Activated naive CD4-positive, alpha-beta T cell treated with anti-CD3 and anti-CD28 coated beads, Interleukin-2, amount 10 ng/mL, durations not matched to agents 7 days and 5 days (primary cell): ENCODE data around the gene RBBP5.

Experiments used
- CTCF ChIA-PET: fragments of 350-600 bp; sonication (Branson Sonifier 250); formaldehyde crosslinking; loops from one replicate; lab custom pipeline; 2021; ENCODE audit warnings: antibody characterized with exemption; lab: Charles Lee
- DNase-seq: peaks from one replicate; pipeline ENCODE4 v3.0.0-alpha.2; 2020
- H3K27ac Mint-ChIP-seq: one replicate; pipeline ENCODE4 v1.8.0; 2021; ENCODE audit warnings: mild to moderate bottlenecking, moderate library complexity, mixed read lengths
- H3K27me3 Mint-ChIP-seq: one replicate; pipeline ENCODE4 v1.8.0; 2021; ENCODE audit warnings: mild to moderate bottlenecking, mixed read lengths
- H3K36me3 Mint-ChIP-seq: one replicate; pipeline ENCODE4 v1.8.0; 2021; ENCODE audit warnings: mixed read lengths
- H3K4me1 Mint-ChIP-seq: one replicate; pipeline ENCODE4 v1.8.0; 2021; ENCODE audit warnings: mixed read lengths
- H3K4me3 Mint-ChIP-seq: one replicate; pipeline ENCODE4 v1.8.0; 2021; ENCODE audit warnings: mild to moderate bottlenecking, moderate library complexity, mixed read lengths
- H3K9me3 Mint-ChIP-seq: one replicate; pipeline ENCODE4 v1.8.0; 2021; ENCODE audit warnings: mixed read lengths

RBBP5 gene

GRCh38 chr1:205053296-205053695 is 68.5 kb downstream of the RBBP5 start:
- H3K36me3 Mint-ChIP-seq: no peaks in the 10 kb centered on the region
- no peaks in the 10 kb centered on the region for H3K9me3 Mint-ChIP-seq
- no peaks in the 10 kb centered on the region for H3K4me1 Mint-ChIP-seq
- no peak for DNase-seq
- no peak overlapping the region for H3K27ac Mint-ChIP-seq
- CTCF ChIA-PET: interaction anchor here (1.3 to 2.9 kb wide), 2 partner anchors 8 to 77 kb away, joined by 3 to 14 read pairs; no protein-coding TSS in a partner anchor
- peaks cover 14% of the 10 kb centered on the region for H3K27me3 Mint-ChIP-seq
- H3K4me3 Mint-ChIP-seq: no peak overlapping the region

GRCh38 chr1:205052690-205053089 is 69.1 kb downstream of the RBBP5 start:
- DNase-seq: no peak
- no peaks in the 10 kb centered on the region for H3K4me1 Mint-ChIP-seq
- CTCF ChIA-PET: interaction anchor here (1.3 to 2.9 kb wide), 2 partner anchors 9 to 76 kb away, joined by 3 to 14 read pairs; no protein-coding TSS in a partner anchor

GRCh38 chr1:205049479-205049878 is 72.3 kb downstream of the RBBP5 start:
- CTCF ChIA-PET: interaction anchor here (1.3 to 2.7 kb wide), 2 partner anchors 12 to 436 kb away, joined by 3 to 16 read pairs; no protein-coding TSS in a partner anchor

More at GRCh38 chr1:205052690-205053089, 69.1 kb downstream of the RBBP5 start:
- Mint-ChIP-seq H3K27ac (no peak overlapping the region), H3K27me3 (peaks cover 15% of the 10 kb centered on the region), H3K36me3 (no peaks in the 10 kb centered on the region), H3K9me3 (no peaks in the 10 kb centered on the region), H3K4me3 (no peak overlapping the region)

GRCh38 chr1:205048382-205048781 is 73.4 kb downstream of the RBBP5 start:
- Mint-ChIP-seq H3K4me3 (no peak overlapping the region), H3K36me3 (no peaks in the 10 kb centered on the region), H3K9me3 (no peaks in the 10 kb centered on the region), H3K27me3 (peaks cover 52% of the 10 kb centered on the region), H3K4me1 (no peaks in the 10 kb centered on the region), H3K27ac (no peak overlapping the region)
- CTCF ChIA-PET: interaction anchor here (2.7 kb wide), 1 partner anchor 13 kb away, joined by 16 read pairs; no protein-coding TSS in a partner anchor
- no peak for DNase-seq

More at GRCh38 chr1:205049479-205049878, 72.3 kb downstream of the RBBP5 start:
- H3K27me3 Mint-ChIP-seq: peaks cover 46% of the 10 kb centered on the region
- H3K4me3 Mint-ChIP-seq: no peak overlapping the region
- no peaks in the 10 kb centered on the region for H3K4me1 Mint-ChIP-seq
- H3K27ac Mint-ChIP-seq: no peak overlapping the region
- no peak for DNase-seq
- no peaks in the 10 kb centered on the region for H3K36me3 Mint-ChIP-seq
- no peaks in the 10 kb centered on the region for H3K9me3 Mint-ChIP-seq

GRCh38 chr1:205047764-205048231 is 74.0 kb downstream of the RBBP5 start:
- no peak for DNase-seq
- Mint-ChIP-seq H3K27me3 (peaks cover 58% of the 10 kb centered on the region), H3K27ac (no peak overlapping the region), H3K36me3 (no peaks in the 10 kb centered on the region), H3K9me3 (no peaks in the 10 kb centered on the region), H3K4me3 (no peak overlapping the region), H3K4me1 (no peaks in the 10 kb centered on the region)
- CTCF ChIA-PET: interaction anchor here (2.7 kb wide), 1 partner anchor 14 kb away, joined by 16 read pairs; no protein-coding TSS in a partner anchor

- CTCF ChIA-PET: interaction anchor here (1.5 kb wide), 1 partner anchor 15 kb away, joined by 4 read pairs; no protein-coding TSS in a partner anchor
- Mint-ChIP-seq H3K27ac (no peak overlapping the region), H3K27me3 (peaks cover 67% of the 10 kb centered on the region), H3K9me3 (no peaks in the 10 kb centered on the region), H3K4me1 (no peaks in the 10 kb centered on the region), H3K36me3 (no peaks in the 10 kb centered on the region), H3K4me3 (no peak overlapping the region)
- DNase-seq: no peak
These were observed 74.9 kb downstream of the RBBP5 start for GRCh38 chr1:205046870-205047269.

- no peak overlapping the region for H3K4me3 Mint-ChIP-seq
- CTCF ChIA-PET: no interaction called here
- peaks cover 77% of the 10 kb centered on the region for H3K27me3 Mint-ChIP-seq
- no peaks in the 10 kb centered on the region for H3K4me1 Mint-ChIP-seq
- DNase-seq: no peak
- no peaks in the 10 kb centered on the region for H3K36me3 Mint-ChIP-seq
- H3K27ac Mint-ChIP-seq: no peak overlapping the region
- H3K9me3 Mint-ChIP-seq: no peaks in the 10 kb centered on the region
These were observed 76.6 kb downstream of the RBBP5 start for GRCh38 chr1:205045146-205045545.

GRCh38 chr1:205044741-205045140 is 77.0 kb downstream of the RBBP5 start:
- CTCF ChIA-PET: interaction anchor here (0.9 kb wide), 1 partner anchor 13 kb away, joined by 3 read pairs; no protein-coding TSS in a partner anchor
- Mint-ChIP-seq H3K27ac (no peak overlapping the region), H3K36me3 (no peaks in the 10 kb centered on the region), H3K9me3 (no peaks in the 10 kb centered on the region), H3K27me3 (peaks cover 81% of the 10 kb centered on the region), H3K4me1 (no peaks in the 10 kb centered on the region), H3K4me3 (no peak overlapping the region)
- no peak for DNase-seq

- CTCF ChIA-PET: interaction anchor here (0.9 kb wide), 1 partner anchor 14 kb away, joined by 3 read pairs; no protein-coding TSS in a partner anchor
- Mint-ChIP-seq H3K4me1 (no peaks in the 10 kb centered on the region), H3K9me3 (no peaks in the 10 kb centered on the region), H3K27ac (no peak overlapping the region), H3K36me3 (no peaks in the 10 kb centered on the region), H3K4me3 (no peak overlapping the region), H3K27me3 (peaks cover 84% of the 10 kb centered on the region)
- DNase-seq: no peak
These were observed 77.9 kb downstream of the RBBP5 start for GRCh38 chr1:205043866-205044265.

GRCh38 chr1:205042911-205043806 is 78.6 kb downstream of the RBBP5 start, which contains the start of gene CNTN2:
TSS of gene CNTN2 (plus strand) at chr1:205043212. CDS start at chr1:205053186, 9,974 bp downstream.
- H3K4me3 Mint-ChIP-seq: no peak within 1 kb of the TSS
- CTCF ChIA-PET: no interaction called here
- no peaks in the 10 kb centered on the region for H3K4me1 Mint-ChIP-seq
- H3K27me3 Mint-ChIP-seq: peaks cover 80% of the 10 kb centered on the region
- H3K36me3 Mint-ChIP-seq: no peaks in the 10 kb centered on the region
- H3K9me3 Mint-ChIP-seq: no peaks in the 10 kb centered on the region
- no peak within 1 kb of the TSS for H3K27ac Mint-ChIP-seq
- no peak for DNase-seq

GRCh38 chr1:205041998-205042910 is 79.5 kb downstream of the RBBP5 start:
- CTCF ChIA-PET: interaction anchor here (1.0 to 1.4 kb wide), 2 partner anchors 19 to 53 kb away, joined by 3 to 5 read pairs; no protein-coding TSS in a partner anchor
- Mint-ChIP-seq H3K27me3 (peaks cover 78% of the 10 kb centered on the region), H3K36me3 (no peaks in the 10 kb centered on the region), H3K4me3 (no peak overlapping the region), H3K9me3 (no peaks in the 10 kb centered on the region), H3K27ac (no peak overlapping the region), H3K4me1 (no peaks in the 10 kb centered on the region)
- no peak for DNase-seq

- no peaks in the 10 kb centered on the region for H3K36me3 Mint-ChIP-seq
- peaks cover 67% of the 10 kb centered on the region for H3K27me3 Mint-ChIP-seq
- CTCF ChIA-PET: interaction anchor here (1.0 to 1.4 kb wide), 2 partner anchors 20 to 52 kb away, joined by 3 to 5 read pairs; no protein-coding TSS in a partner anchor
- H3K4me1 Mint-ChIP-seq: no peaks in the 10 kb centered on the region
- H3K9me3 Mint-ChIP-seq: no peaks in the 10 kb centered on the region
- DNase-seq: no peak
- no peak overlapping the region for H3K27ac Mint-ChIP-seq
- H3K4me3 Mint-ChIP-seq: no peak overlapping the region
These were observed 80.6 kb downstream of the RBBP5 start for GRCh38 chr1:205041001-205041715.
